C1 segment of cervical spinal cord (tissue), 14 donors: Measurements from ENCODE around the gene TLK1.

Source experiments
- DNase-seq, 14 donors: peaks; one replicate each; lab custom pipeline; 2025; lab: John Stamatoyannopoulos, UW

Gene TLK1

DNA sequence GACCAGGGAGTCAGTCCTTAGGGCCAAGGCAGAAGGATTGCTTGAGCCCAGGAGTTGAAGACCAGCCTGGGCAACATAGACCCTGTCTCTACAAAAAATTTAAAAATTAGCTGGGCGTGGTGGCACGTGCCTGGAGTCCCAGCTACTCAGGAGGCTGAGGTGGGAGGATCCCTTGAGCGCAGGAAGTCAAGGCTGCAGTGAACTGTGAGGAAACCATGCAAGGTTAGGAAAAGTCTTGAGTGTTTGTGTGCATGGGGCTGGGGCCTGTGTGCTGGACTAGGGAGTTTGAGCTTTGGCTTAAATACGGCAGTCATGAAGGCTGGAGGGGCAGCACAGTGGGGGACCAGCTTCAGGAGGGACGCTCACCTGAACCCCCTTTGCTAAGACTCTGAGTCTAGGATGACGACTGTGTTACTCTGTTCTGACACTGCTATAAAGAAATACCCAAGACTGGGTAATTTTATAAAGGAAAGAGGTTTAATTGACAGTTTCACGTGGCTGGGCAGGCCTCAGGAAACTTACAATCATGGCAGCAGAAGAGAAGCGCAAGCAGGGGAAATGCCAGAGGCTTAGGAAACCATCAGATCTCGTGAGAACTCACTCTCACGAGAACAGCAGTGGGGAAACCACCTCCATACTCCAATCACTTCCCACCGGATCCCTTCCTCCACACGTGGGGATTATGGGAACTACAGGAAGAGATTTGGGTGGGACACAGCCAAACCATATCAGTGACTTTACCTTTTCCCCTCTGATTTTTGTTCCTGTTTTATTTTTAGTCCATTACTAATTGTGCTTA, 192.3 kb downstream of the TLK1 start:
- no peak for DNase-seq

DNA sequence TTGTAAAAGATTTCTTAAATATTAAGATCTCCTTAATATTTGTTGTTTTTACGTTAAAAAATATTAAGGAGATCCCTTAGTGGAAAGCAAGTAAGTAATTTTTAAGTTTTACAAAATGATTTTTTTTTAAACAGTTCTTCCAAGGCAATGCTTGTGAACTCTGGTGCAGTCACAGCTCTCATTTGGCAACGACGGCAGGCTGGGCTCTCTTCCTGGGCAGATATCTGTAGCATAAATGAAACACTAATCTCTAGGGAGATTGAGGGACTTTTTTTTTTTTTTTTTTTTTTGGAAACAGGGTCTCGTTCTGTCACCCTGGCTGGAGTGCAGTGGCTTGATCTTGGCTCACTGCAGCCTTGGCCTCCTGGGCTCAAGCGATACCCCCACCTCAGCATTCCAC, 193.1 kb downstream of the TLK1 start:
- no peak for DNase-seq

DNA sequence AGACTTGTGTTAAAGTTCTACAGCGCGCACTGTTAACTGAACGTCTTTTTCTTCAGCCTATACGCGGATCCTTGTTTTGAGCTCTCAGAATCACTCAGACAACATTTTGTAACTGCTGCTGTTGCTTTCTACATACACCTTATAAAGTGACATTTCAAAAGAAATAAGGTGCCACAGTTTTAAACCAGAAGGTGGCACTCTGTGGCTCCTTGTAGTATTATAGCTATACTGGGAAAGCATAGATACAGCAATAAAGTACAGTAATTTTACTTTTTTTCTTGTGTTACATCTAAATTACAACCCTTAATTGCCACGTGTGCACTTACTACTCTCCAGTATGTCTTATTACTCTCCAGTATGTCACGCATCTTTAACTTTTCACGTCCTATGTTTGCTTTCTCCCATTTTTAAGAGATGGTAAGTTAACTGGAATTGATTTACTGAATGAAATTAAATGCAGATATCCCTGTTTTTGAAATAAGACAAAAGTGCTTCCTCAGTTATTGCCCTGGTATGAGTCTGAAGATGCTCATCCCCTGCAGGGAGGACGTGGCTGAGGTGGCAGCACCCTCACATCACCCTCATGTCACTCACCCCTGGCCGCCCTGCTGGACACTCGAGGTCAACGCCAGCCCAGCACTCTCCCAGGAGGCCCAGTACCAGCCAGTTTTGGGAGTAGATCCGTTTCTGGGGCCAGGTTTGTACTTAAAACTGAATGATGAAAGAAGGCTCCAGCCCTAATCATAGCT, 193.9 kb downstream of the TLK1 start:
- no peak for DNase-seq

DNA sequence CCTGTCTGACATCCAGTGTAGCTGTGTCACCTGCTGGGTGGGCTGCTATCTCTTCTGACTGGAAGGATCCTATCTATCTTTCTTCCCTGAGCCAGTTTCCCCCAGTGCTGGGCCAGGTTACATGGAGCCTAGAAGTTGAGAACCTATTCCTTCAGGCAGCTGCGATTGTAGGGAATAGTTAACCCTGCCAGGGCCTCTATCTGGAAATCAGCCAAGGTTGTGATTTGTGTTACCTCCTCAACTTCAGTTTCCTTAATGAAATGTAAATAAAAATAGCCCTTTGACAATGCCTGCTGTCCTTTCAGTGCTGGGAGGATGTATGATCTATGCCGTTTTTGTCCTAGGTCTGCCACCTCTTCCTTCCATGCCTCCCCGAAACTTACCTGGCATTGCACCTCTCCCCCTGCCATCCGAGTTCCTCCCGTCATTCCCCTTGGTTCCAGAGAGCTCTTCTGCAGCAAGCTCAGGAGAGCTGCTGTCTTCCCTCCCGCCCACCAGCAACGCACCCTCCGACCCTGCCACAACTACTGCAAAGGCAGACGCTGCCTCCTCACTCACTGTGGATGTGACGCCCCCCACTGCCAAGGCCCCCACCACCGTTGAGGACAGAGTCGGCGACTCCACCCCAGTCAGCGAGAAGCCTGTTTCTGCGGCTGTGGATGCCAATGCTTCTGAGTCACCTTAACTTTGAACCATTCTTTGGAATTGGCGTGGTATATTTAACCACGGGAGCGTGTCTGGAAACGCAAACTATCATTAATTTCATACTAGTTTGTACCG, 195.1 kb downstream of the TLK1 start:
- no peak for DNase-seq

DNA sequence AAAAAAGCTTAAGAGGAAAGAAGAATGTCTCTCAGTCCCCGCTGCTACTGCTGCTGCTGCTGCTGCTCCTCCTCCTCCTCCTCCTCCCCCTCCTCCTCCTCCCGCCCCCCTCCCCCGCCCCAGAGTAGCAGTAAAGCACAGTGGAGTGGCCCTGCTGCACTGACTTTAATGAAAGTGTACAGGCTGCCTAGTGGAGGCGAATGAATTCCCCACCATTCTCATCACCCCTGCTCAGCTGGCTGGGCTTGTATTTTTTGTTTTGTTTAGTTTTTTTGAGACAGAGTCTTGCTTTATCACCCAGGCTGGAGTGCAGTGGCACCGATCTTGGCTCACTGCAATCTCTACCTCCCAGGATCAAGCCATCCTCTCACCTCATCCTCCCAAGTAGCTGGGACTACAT, 197.3 kb downstream of the TLK1 start:
- DNase-seq, result no peak

DNA sequence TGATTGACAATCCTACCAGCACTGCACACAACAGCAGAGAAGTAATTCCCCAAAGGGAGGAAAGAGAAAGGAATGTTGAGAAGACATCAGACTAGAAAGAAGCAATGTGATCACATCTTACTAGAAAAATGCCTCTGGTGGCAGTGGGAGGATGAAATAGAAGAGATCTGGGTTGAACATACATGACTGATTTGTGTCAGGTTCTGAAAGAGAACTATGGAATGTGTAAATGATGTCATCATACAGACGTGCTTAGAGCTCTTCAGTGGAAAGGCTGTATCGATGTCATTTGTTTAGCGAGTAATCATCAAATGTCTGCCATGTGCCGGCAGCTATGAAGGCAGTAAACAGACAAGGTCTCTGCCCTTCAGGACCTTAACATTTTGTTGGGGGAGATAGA, 206.8 kb downstream of the TLK1 start:
- no peak for DNase-seq

DNA sequence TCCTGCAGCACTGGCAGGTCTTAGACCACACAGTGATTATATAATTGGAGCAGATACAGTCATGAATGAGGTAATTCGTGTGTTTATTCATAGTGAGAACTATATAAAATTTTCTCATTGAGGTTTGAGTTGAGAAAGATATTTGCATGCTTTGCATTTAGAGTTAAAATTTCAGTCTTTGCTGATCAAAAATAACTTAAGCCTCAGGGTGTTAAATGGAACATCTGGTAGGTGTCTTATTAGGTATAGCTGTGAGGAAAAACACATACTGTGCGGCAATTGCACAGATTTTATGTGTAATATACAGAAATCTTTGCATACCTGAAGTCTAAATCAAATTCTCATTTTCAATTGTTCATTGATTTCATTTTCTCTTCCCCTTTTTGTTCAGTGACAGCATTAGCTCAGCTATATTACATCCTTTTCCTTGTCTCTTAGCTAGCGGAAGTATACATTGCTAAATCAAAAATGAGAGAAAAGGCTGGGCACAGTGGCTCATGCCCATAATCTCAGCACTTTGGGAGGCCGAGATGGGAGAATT, 210.4 kb downstream of the TLK1 start:
- no peak for DNase-seq

DNA sequence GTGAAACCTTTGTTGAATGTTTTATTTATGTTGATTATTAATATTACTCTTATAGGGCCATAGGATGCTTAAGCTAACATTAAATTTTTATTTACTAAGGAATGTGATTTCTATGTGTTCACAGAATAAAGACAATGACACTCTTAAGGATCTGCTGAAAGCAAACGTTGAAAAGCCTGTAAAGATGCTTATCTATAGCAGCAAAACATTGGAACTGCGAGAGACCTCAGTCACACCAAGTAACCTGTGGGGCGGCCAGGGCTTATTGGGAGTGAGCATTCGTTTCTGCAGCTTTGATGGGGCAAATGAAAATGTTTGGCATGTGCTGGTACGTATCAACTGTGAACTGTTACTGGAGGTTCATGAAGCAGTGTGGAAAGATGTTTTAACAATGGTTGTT, 211.3 kb downstream of the TLK1 start:
- no peak for DNase-seq

DNA sequence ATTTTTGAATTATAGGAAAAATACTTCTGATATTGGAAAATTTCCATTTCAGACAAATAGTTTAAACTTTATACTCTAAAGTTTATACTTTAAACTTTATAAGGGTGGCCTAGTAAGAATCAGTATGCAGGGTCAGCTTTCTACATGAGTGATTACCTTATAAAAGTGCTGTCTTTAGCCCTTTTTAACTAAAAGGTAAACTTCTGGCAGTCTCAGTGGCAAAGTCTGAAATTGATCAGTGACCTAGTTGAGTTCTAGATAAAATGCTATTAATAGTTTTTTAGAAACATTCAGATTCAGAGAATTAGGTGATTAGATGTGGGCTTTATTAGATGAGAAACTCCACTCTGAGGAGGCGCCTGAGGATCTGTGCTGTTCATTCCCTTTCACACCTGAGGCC, 216.1 kb downstream of the TLK1 start:
- DNase-seq, result no peak

DNA sequence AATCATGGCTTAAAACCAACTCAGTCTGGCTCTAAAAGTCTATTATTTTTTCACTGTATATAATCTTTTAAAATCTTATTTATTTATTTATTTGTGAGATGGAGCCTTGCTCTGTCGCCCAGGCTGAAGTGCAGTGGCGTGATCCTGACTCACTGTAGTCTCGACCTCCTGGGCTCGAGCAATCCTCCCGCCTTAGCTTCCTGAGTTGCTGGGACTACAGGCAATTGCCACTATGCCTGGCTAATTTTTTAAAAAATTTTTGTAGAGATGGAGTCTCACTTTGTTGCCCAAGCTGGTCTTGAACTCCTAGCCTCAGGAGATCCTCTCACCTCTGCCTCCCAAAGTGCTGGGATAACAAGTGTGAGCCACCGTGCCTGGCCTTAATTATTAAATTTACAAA, 217.1 kb downstream of the TLK1 start:
- DNase-seq, result no peak

DNA sequence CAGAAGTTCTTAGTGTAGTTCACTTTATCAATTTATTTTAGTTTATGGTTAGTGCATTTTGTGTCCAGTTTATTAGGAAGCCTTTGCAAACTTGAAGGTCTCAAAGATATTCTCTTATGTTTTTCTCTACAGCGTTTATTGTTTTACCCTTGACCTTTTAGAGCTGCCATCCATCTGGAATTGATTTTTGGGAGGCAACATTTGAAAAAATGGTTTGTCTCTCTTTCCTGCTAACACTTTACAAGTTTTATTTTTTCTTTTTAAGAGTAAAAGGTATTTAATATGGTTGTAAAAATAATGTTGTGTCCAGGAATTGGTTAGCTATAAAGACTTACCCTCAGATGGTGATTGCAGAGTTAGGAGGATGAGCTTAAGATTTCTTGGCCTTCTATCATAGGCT, 217.7 kb downstream of the TLK1 start:
- no peak for DNase-seq

DNA sequence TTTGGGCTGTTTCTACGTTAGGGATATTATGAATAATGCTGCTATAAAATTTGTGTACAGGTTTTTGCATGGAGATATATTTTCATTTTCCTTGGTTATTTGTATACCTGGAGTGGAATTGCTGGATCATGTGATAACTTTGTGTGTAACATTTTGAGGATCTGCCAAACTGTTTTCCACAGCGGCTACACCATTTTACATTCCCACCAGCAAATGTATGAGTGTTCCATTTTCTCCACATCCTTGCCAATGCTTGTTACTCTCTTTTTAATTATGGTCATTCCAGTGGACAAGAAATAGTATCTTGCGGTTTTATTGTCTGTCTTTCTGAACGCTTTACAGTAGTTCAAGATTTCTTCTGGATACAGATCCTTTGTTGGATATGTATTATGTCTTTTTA, 218.1 kb downstream of the TLK1 start:
- no peak for DNase-seq
